ENCODE data around the gene LHX2.

The LHX2 gene

GRCh38 chr9:124013309-124014210, 2.0 kb downstream of the LHX2 start:
- DNase-seq (ENCODE audit: low spot score): no peak

GRCh38 chr9:124014211-124014955, 2.8 kb downstream of the LHX2 start:
- DNase-seq (ENCODE audit: low spot score): no peak

- no peak for DNase-seq (ENCODE audit: low spot score)
Measured at GRCh38 chr9:124014956-124015660, 3.5 kb downstream of the LHX2 start.

- DNase-seq (ENCODE audit: low spot score): no peak
Measured at GRCh38 chr9:124015661-124016131, 4.1 kb downstream of the LHX2 start.

GRCh38 chr9:124016175-124017050, 4.8 kb downstream of the LHX2 start:
- no peak for DNase-seq (ENCODE audit: low spot score)

GRCh38 chr9:124017051-124017928, 5.7 kb downstream of the LHX2 start:
- DNase-seq (ENCODE audit: low spot score): no peak

- no peak for DNase-seq (ENCODE audit: low spot score)
Measured at GRCh38 chr9:124017929-124018729, 6.6 kb downstream of the LHX2 start.

GRCh38 chr9:124018730-124019697, 7.4 kb downstream of the LHX2 start:
- DNase-seq (ENCODE audit: low spot score): no peak

DNA sequence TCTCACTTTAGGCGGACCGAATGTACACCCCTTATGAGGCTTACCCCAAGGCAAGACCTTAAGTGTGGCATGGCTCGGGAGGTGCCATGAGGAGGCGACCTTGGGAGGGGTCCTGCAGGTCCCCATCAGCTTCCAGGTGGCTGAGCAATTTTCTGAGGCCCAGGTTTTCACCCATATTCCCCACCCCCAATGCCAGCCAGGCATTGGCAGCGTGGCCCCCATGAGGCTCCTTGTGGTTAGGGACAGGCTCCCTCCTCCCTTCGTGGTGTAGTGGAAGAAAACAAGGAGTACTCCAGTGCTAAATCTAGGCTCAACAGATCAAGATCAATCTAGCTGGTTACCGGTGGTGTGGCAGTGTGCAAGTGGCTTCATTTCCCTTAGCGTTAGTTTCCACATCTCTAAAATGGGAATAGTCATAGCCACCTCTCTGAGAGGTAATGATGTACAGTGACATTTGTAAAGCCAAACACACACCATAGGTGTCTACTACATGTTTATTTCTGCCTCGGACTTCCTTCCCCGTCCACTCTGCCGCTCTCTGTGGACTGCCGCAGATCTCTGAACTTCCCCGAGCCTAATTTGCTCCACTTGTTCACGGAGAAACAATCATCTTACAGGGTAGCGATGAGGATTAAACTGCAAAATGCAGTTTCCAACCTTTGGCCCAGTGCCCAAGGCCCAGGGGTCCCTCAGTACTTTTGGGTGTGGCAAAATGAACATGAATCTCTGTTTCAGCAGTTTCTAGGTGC, 8.4 kb downstream of the LHX2 start:
- no peak for DNase-seq (ENCODE audit: low spot score)

DNA sequence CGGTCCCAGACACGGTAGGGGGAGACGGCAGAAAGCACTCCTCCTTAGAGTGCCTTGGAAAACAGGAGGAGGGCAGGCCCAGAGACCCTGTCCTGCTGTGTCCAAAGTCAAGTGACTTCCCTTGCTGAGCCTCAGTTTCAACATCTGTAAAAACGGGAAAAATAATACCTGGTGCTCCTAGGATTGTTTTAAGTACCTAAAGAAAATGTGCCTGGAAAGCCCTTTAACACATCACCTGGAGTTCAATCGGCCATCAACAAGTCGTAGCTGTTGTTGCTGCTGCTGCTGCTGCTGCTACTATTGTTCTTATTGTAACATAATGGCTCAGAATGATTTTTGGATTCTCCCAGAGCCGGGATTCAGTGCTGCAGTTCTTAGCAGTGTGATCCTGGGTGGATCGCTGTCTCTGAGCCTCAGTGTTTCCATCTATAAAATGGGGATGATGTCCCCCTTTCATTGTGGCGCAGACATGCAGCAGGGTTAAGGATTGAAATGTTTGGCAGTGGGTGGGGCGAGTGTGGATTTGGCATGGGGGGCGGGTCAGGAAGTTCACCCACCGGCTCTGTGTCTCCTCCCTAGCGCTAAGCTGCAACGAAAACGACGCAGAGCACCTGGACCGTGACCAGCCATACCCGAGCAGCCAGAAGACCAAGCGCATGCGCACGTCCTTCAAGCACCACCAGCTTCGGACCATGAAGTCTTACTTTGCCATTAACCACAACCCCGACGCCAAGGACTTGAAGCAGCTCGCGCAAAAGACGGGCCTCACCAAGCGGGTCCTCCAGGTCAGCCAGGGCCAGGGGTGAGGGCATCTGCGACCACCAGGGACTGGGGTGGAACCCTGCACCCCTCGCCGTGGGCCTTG, 9.2 kb downstream of the LHX2 start:
- no peak for DNase-seq (ENCODE audit: low spot score)

- DNase-seq (ENCODE audit: low spot score): no peak
Measured at GRCh38 chr9:124021385-124021769, 9.8 kb downstream of the LHX2 start.

- DNase-seq (ENCODE audit: low spot score): no peak
Measured at GRCh38 chr9:124022201-124023121, 10.9 kb downstream of the LHX2 start.

DNA sequence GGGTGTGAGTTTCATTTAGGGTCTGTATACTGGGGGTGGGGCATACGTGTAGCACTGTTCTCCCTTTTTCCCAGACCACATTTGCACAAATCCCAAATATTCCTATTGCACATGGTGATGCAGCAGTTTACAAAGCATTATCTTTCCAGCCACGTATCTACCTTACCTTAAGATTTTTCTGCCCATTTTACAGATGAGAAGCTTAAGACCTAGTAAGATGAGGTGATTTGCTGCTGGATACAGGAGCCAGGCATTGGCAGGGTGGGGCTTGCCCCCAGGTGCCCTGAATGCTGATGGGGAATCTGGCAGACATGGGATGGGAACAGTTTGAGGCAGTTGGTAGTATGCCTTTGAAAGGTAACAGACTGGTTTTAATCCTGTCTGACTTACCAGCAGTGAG, 12.5 kb downstream of the LHX2 start:
- no peak for DNase-seq (ENCODE audit: low spot score)

GRCh38 chr9:124029617-124030016, 18.0 kb downstream of the LHX2 start:
- DNase-seq (ENCODE audit: low spot score): no peak

DNA sequence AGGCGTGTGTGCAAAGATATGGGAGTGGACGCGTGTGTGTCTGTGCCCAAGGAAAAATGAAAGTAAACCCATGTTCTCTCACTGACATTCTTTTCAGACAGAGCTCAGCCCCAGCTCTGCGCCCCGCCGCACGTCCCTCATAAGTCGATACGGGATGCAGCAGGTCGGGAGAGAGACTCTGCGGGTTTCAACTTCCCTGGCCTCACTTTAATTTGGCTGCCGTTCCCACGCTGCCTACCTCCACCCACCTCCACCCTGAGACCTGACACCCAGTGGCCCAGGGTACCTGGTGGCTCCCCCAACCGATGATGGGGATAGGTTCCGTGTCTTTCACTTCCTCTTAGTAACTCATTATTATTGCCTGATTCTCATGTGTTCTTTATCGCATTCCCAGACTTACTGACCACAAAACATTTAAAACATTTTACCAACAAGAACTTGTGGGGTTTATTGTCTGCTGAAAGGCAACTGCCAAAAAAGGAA, 19.4 kb downstream of the LHX2 start:
- DNase-seq (ENCODE audit: low spot score): no peak
